HG02610 (cell line): ENCODE measurements around the gene TEX13B.
"Not testable (repeated sequence)": the region's sequence is repeated elsewhere in the genome, so short reads cannot be mapped to it uniquely, and the experiment has no call there.

Source experiments
- ATAC-seq: cut with Tn5 transposase; IDR thresholded peaks from one replicate; pipeline ENCODE4 v1.9.1; 2021; ENCODE audit warnings: mild to moderate bottlenecking, moderate library complexity; ENCODE audit not compliant: unreplicated experiment

The TEX13B gene, protein sequence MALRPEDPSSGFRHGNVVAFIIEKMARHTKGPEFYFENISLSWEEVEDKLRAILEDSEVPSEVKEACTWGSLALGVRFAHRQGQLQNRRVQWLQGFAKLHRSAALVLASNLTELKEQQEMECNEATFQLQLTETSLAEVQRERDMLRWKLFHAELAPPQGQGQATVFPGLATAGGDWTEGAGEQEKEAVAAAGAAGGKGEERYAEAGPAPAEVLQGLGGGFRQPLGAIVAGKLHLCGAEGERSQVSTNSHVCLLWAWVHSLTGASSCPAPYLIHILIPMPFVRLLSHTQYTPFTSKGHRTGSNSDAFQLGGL

DNA sequence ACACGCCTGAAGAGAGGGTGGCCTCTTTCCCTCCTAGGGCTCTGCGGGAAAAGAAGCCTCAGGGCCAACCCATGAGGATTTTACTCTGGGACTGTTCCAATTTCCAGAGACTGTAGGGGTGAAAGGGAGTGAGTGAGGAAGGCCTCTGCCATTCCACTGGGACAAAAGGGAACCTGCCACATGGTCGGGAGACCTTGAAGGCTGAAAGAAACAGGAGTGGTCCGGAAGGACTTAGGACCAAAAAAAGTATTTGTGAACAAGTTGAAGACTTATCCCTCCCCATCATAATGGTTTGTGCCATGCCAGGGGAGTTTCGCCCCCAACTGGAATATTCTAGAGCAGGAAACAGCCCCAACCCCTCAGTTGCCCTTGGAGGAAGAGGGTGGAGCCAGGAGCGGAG, at the start of gene TEX13B:
TEX13B (minus strand) TSS at position 15 of the 400 bp plus-strand sequence. CDS start 243 bp downstream, outside the sequence.
- no peak for ATAC-seq

DNA sequence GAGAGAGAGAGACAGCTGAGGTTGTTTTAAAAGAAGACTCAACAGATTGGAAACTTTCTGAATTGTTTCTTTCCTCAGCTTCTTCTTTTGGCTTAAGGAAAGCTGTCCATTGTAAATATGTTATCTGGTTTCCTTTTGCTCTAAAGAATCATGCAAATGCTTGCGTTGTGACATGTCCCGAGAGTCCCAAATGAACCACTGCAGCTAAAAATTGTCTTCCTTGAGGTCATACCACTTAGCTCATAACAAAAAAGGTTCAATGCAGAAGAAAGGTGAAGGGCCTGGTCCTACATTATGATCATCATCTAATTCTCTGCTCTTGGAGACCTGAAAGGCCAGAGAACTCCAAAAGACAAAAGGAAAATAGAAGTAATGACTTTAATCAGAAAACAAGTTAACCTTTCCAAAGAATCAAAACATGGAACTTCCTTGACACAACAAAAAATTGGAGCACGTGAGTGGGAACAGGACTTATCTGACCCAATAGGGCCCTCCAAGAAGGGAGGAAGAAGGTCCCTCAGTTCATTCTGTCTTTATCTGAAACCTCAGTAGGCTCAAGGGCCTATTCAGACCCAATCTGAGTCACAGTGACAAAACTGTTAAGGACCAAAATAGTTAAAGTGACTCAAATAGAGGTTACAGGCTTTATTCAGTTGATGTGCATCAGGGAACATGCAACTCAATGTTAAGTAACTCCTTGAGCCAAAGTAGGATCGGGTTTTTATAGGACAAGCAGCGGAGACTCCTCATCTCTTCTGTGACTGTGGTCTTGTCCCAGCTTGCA, 48.0 kb upstream of the TEX13B start:
- peak; percentile 94 for ATAC-seq

DNA sequence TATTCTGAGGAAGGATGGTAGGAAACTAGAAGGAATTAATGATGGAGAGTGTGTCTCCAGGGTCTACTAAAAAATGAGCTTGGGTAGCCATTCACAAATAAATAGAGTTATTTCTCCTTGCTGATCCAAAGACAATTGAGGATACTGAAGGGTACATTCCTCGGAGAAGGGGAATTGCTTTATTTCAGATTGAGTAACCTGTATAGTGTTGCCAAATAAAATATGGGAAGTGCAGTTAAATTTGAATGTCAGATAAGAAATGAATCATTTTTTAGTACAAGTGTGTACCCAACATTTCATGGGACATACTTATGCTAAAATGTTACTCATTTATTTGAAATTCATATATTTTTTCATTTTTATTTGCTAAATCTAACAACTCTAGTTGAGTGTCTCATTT, 46.7 kb upstream of the TEX13B start:
- no peak for ATAC-seq

DNA sequence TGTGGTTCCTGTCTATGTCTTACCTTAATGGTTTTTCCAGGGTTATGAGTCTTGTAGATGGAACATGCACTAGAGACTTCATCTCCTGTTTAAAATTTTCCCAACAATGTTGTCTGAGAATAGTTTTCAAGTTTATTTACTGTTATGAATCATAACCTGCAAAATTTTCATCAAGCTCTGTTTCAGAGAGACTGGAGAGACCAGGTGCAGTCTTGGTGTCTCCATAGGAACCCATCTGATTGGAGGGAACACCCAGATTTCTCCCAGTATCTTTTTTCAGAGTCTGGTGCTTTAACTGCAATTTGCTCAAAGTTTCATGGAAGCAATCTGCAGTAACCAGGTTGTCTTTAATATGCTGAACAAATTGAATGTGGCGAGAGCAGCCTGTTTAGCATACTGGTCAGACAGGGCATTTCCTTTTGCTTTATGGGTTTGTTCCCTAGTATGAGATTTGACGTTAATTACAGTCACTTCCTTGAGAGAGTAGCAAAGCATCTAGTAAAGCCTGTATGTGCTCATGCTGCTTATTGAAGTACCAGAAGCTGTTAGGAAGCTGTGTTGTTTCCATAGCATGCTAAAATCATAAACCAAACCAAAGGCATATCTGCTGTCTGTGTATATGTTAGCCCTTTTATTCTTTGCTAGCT, 43.9 kb upstream of the TEX13B start:
- no peak for ATAC-seq

- ATAC-seq, result no peak
These were observed 43.2 kb upstream of the TEX13B start for GRCh38 chrX:108025376-108025775.

DNA sequence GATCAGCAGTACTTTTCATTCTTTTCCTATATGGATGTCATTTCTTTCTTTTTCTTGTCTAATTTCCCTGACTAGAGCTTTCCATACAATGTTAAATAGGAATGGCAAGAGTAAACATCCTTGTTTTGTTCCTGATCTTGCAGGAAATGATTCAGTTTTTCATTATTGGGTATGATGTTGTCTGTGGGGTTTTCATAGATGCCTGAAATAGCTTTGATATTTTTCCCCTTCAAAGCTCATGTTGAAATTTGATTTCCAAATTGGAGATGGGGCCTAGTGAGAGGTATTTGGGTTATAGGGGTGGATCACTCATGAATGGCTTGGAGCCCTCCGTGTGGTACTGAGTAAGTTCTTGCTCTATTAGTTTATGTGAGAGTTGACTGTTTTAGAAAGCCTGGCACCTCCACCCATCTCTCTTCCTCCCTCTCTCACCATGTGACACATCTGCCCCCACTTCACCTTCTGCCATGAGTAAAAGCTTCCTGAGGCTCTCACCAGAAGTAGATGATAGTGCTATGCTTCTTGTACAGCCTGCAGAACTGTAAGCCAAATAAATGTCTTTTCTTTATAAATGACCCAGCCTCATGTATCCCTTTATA, 40.4 kb upstream of the TEX13B start:
- ATAC-seq, result no peak

- no peak for ATAC-seq
These were observed 38.5 kb upstream of the TEX13B start for GRCh38 chrX:108020631-108021030.

- ATAC-seq, result no peak
These were observed 37.3 kb upstream of the TEX13B start for GRCh38 chrX:108019382-108019875.

- no peak for ATAC-seq
These were observed 36.6 kb upstream of the TEX13B start for GRCh38 chrX:108018656-108019381.

DNA sequence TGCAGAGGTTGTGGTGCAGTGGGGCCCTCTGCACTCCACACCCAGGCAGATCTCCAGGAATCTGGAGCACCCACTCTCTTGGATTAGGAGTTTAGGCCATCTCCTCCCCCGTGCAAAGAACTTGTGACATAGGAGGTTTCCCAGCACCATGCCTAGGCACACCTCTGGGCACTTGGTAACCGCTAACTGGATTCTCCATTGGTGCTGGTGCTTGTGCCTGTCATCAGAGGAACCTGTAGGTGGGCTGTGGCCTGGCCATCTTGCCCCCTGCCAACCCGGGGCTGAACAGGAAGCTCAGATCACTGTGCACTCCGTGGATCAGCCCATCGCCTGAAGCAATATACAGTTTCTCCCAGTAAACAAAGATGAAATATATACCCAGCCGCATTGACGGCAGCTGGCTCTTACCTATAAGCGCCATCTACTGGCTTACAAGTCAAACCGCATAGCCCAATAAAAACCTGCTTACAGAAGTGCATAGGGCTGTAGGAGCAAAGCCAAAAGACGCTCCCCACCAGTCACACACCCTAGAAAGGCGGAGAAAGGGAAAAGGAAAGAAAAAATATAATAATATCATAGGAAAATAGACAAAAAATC, 19.1 kb upstream of the TEX13B start:
- peak; percentile 86 for ATAC-seq

DNA sequence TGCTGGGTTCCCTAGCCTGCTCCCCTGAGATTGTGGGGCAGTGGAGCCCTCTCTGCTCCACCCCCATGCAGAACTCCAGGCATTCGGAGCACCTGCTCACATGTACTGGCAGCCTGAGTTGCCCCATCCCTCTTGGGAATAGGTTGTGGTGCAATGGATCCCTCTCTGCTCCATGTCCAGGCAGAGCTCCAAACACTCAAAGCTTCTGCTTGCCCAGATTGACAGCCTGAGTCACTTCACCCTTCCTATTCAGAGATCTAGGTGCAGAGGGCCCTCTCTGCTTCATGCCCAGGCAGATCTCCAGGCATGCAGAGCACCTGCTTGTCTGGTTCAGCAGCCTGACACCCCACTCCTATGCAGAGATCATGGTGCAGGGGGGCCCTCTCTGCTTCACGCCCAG, 18.6 kb upstream of the TEX13B start:
- peak; percentile 49 for ATAC-seq

DNA sequence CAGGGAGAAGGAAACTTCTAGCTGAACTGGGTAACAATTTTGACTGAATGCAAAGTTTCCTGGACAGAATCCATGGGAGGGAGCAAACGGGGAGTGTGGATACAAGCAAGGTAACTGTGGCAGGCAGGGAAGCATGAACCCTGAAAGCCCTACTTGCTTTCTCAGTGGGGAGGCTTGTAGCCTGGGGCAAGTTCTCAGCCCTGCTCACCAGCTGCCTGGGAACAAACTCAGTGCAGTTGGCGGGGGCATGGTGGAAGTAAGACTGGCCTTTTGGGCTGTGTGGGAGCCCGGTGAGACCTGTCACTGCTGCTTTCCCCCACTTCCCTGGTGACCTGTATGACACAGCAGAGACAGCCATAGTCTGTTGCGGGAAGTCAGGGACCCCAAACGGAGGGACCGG, 14.0 kb upstream of the TEX13B start:
- ATAC-seq, result no peak

GRCh38 chrX:107985033-107985432, 2.9 kb upstream of the TEX13B start:
- ATAC-seq, result no peak

DNA sequence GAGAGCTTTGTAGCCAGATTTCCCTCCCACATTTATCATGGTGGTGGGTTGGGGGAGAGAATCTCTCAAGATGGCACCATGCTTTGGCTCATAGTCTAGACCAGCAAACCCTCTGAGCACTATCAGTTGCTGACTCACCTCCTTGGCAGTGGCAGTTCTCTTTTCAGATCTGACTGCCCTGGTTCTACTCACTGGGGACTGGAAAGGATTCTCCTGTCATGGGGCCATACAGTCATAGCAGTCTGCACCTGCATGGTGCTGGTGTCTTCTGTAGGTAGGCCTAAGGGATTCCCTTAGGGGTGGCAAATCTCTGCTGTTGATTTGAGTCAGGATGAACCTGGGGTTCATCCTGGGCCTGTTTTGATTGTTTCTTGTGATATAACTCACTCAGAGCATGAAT, 2.6 kb downstream of the TEX13B start:
- ATAC-seq, result peak; percentile 62

- ATAC-seq, result no peak
These were observed 3.4 kb downstream of the TEX13B start for GRCh38 chrX:107978707-107979307.

DNA sequence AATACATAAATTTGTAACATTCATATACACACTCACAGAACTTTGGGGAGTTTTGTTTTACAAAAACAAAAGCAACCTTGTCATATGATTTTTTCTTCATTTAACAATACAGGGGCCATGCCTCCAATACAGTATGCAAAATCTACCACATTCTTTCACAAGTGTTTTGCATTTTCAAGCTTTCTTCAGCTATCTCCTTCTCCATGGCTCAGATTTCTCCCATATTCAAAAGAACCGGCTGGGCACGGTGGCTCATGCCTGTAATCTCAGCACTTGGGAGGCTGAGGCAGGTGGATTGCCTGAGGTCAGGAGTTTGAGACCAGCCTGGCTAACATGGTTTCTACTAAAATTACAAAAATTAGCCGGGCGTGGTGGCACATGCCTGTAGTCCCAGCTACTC, 4.1 kb downstream of the TEX13B start:
- no peak for ATAC-seq

GRCh38 chrX:107971636-107972035, 10.5 kb downstream of the TEX13B start:
- no peak for ATAC-seq

DNA sequence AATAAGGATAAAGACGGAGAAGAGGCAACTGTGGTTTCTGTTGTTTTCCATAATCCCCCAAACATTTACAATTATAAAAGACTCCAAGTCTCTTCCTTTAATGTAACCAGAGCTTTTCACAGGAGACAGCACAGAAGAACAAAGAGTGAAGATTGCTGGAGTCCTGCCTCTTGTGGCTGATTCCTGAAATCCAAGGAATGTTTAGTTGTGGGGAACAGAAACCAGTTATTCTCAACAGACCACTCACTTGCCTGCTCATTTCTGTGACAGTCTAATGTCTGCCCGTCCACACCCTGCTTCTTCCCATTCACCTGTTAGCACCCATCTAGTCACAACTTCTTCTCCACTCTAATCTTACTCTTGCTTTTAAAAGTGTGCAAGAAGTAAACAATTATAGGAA, 12.1 kb downstream of the TEX13B start:
- no peak for ATAC-seq

GRCh38 chrX:107968623-107969022, 13.5 kb downstream of the TEX13B start:
- no peak for ATAC-seq

DNA sequence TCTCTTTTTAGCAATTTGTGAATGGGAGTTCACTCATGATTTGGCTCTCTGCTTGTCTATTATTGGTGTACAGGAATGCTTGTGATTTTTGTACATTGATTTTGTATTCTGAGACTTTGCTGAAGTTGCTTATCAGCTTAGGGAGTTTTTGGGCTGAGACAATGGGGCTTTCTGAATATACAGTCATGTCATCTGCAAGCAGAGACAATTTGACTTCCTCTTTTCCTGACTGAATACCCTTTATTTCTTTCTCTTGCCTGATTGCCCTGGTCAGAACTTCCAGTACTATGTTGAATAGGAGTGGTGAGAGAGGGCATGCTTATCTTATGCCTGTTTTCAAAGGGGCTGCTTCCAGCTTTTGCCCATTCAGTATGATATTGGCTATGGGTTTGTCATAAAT, 26.8 kb downstream of the TEX13B start:
- not testable (repeated sequence) for ATAC-seq
